Adipocyte (in vitro differentiated cells): ENCODE measurements around the gene HSPB3.
"Not testable (repeated sequence)": the region's sequence is repeated elsewhere in the genome, so short reads cannot be mapped to it uniquely, and the experiment has no call there.

Experiments used
- DNase-seq: peaks from one replicate; pipeline ENCODE4 v3.0.0-alpha.2; 2015; ENCODE audit warnings: low read depth
- H3K27me3 ChIP-seq: replicated peaks from 2 replicates; pipeline ENCODE4 v1.7.0; 2013; ENCODE audit warnings: mild to moderate bottlenecking, low read length, moderate library complexity; ENCODE audit not compliant: control insufficient read depth, insufficient read depth
- H3K36me3 ChIP-seq: 2 replicates; pipeline ENCODE4 v1.7.0; 2013; ENCODE audit warnings: low read length, mild to moderate bottlenecking, moderate library complexity; ENCODE audit not compliant: control insufficient read depth, insufficient read depth, severe bottlenecking
- H3K4me1 ChIP-seq: 2 replicates; pipeline ENCODE4 v1.7.0; 2013; ENCODE audit warnings: mild to moderate bottlenecking, low read length, moderate library complexity; ENCODE audit not compliant: control insufficient read depth, insufficient read depth
- H3K4me3 ChIP-seq: 2 replicates; pipeline ENCODE4 v1.7.0; 2013; ENCODE audit warnings: mild to moderate bottlenecking, low read length, moderate library complexity
- H3K9ac ChIP-seq: 2 replicates; pipeline ENCODE4 v1.7.0; 2013; ENCODE audit warnings: mild to moderate bottlenecking, low read length, moderate library complexity
- H3K9me3 ChIP-seq: 2 replicates; pipeline ENCODE4 v1.7.0; 2013; ENCODE audit warnings: mild to moderate bottlenecking, low read length, moderate library complexity; ENCODE audit not compliant: control insufficient read depth

Gene HSPB3

GRCh38 chr5:54484219-54484894, 28.9 kb downstream of the HSPB3 start:
- no peaks in the 10 kb centered on the region for H3K27me3 ChIP-seq
- H3K9me3 ChIP-seq: no peaks in the 10 kb centered on the region
- H3K36me3 ChIP-seq: no peaks in the 10 kb centered on the region
- DNase-seq: no peak
- no peak overlapping the region for H3K4me3 ChIP-seq
- no peak overlapping the region for H3K9ac ChIP-seq
- H3K4me1 ChIP-seq: no peaks in the 10 kb centered on the region

DNA sequence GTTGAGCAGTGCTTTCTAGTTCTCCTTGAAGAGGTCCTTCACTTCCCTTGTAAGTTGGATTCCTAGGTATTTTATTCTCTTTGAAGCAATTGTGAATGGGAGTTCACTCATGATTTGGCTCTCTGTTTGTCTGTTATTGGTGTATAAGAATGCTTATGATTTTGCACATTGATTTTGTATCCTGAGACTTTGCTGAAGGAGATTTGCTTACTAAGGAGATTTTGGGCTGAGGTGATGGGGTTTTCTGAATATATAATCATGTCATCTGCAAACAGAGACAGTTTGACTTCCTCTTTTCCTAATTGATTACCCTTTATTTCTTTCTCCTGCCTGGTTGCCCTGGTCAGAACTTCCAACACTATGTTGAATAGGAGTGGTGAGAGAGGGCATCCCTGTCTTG, 30.2 kb downstream of the HSPB3 start:
- not testable (repeated sequence) for H3K4me3 ChIP-seq, H3K36me3 ChIP-seq, H3K9ac ChIP-seq, H3K9me3 ChIP-seq, H3K4me1 ChIP-seq, H3K27me3 ChIP-seq, DNase-seq

- H3K36me3 ChIP-seq, H3K27me3 ChIP-seq, H3K4me1 ChIP-seq, DNase-seq, H3K9ac ChIP-seq, H3K9me3 ChIP-seq, H3K4me3 ChIP-seq: not testable (repeated sequence)
Observed at GRCh38 chr5:54489648-54489979, 34.1 kb downstream of the HSPB3 start.

DNA sequence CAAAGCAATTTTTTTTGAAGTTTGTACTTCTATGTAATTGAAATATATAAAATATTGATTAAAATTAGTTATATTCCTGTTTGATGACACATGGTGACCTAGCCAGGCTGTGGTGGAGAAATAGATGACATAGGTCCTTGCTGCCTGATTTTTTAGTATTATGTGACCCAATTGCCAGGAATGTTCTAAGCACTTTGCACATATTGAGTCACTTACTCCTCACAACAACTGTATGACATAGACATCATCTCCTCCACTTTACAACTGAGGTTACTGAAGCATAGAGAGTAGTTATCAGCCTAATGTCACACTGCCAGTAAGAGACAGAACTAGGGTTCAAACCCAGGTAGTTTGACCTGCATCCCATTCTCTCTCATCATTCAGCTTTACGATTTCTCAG, 35.8 kb downstream of the HSPB3 start:
- Histone ChIP-seq H3K36me3 (no peaks in the 10 kb centered on the region), H3K9ac (no peak overlapping the region), H3K27me3 (peaks cover 3% of the 10 kb centered on the region), H3K9me3 (no peaks in the 10 kb centered on the region), H3K4me3 (no peak overlapping the region), H3K4me1 (peaks cover 5% of the 10 kb centered on the region)
- no peak for DNase-seq

GRCh38 chr5:54492178-54492577, 36.7 kb downstream of the HSPB3 start:
- no peak overlapping the region for H3K4me3 ChIP-seq
- H3K4me1 ChIP-seq: peaks cover 5% of the 10 kb centered on the region
- H3K27me3 ChIP-seq: peaks cover 3% of the 10 kb centered on the region
- no peaks in the 10 kb centered on the region for H3K9me3 ChIP-seq
- H3K9ac ChIP-seq: no peak overlapping the region
- H3K36me3 ChIP-seq: no peaks in the 10 kb centered on the region
- DNase-seq: no peak

GRCh38 chr5:54495027-54495426, 39.5 kb downstream of the HSPB3 start:
- H3K27me3 ChIP-seq: peaks cover 3% of the 10 kb centered on the region
- peaks cover 5% of the 10 kb centered on the region for H3K9me3 ChIP-seq
- peaks cover 5% of the 10 kb centered on the region for H3K4me1 ChIP-seq
- H3K4me3 ChIP-seq: no peak overlapping the region
- no peak overlapping the region for H3K9ac ChIP-seq
- H3K36me3 ChIP-seq: no peaks in the 10 kb centered on the region
- no peak for DNase-seq
